NCI-H345 (cell line): ENCODE measurements around the gene HYAL1.

ENCODE experiments used
- DNase-seq: peaks from one replicate; lab custom pipeline; 2025; lab: John Stamatoyannopoulos, UW

The HYAL1 gene

DNA sequence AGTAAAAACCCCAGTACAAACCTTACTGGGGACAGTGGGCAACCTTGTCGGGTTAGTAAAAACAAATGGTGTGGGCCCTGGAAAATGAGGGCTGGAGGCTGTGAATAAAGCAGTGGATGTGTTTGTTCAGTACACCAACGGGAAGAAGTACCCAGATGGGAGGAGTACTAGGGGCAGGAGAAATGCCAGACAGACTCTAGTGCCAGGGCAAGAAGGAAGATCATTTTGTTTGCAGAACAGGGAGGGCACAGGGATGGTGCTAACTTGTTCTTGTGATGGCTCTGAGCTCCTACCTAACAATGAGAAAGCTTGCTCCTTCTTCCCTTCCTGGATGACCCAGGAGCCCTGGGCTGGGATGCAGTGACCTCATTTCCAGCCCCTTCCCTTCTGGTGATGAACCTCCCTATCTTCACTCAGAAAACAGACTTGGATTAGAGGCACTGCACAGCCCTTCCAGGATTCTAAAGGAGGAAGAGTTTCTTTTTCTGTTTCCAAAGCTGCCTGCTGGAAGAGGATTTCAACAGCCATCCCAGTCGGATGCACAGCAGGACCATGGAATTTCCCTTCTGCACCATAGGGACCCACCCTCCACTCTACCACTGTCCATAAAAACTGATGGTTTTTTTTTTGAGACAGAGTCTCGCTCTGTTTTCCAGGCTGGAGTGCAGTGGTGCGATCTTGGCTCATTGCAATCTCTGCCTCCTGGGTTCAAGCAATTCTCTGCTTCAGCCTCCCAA is 31.1 kb upstream of the HYAL1 start:
- DNase-seq = no peak

DNA sequence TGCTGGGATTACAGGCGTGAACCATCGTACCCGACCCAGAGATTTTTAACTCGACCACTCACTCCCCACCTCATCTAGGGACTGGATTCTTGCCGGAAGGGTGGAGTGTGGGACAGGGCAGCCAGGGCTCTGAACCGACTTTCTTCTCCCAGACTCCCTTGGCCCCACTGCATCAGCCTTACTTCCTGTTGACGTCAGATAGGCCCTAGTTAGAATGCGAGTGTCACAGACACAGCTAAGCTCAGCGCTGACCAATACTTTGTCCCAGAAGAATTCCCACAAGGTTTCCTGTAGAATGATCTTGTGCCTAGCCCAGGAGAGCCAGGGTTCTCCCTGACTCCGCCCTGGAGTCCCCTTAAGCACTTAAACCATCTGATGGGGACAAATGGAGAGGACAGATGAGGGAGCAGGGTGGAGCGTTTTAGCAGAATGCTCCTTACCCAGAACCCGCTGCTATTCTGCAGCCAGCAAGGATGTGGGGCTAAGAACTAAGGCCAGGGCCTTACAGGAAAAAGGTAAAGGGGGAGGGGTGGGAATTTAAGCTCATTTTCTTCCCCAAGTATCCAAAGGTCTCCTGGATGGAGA is 30.5 kb upstream of the HYAL1 start:
- DNase-seq = no peak

DNA sequence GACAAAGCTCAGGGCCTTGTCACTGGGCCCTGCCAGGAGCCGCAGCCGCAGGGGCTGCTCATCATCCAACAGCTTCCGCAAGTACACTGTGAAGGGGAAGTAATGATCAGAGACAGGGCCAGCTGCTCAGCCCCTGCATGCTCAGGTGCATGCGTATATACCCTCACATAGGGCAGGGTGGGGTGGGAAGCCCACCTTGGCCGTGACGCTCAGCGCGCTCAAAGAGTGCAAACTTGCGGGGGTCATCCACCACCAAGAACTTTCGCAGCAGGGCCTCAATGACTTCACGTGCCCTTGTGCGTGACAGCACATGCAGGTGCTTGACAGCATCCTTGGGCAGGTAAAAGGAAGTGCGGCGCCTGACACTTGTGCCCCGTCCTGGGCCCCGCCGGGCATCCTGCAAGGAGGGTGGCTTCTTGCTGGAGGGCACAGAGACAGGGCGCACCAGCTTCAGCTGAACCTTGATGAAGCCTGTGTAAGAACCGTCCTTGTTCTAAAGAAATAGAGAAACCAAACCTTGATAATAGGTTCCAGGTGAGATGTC is 28.1 kb upstream of the HYAL1 start:
- DNase-seq = no peak

DNA sequence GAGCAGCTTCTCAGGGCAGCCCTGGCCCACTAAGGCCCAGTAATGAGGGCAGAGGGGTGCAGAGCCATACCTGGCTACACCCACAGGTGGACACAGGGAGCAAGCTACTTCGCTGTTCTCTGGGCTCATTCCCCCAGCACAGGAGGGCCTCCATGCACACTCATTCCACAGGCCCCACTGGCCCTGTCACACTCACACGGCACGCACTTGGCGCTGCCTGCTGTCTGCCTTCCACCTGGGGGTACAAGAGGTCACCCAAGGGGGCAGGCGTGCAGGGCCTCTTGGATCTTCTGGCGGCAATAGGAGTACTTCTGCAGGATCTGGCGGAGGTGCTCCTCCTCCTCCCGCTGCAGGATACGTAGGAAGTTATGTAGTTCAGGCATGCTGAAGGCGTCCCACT is 27.0 kb upstream of the HYAL1 start:
- no peak for DNase-seq

DNA sequence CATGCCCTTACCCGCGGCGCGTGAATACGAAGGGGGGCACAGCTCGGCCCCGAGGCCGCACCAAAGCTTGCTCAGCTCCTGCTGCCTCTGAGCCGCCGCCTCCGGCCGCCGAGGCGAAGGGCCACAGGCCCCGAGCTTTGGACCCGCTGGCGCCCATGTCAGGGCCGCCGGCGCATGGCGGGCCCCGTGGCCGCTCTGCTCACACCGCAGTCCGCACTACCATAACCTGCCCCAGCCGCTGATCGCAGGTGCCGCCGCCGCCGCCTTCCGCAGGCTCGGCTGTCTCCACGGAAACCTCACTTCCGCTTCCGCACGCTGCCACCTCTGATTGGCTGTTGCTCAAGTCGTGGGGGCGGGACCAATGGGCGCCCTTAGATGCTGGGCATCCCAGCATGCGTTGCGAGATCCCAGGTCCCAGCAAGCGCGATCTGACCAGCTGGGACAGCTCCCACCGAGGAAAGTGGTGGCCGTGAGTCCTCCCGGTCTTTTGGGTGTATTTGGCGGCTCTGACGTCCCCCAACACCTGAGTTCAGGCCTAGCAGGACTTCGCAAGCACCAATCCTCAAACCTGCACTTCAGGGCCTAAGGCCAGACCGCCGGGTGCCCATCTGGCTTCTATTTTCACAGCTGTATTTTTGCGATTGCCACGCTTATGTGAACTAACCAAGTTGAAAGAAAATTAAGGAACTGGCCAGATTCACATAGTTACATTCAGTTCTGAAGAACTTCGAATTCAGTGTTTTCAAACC is 24.7 kb upstream of the HYAL1 start, which contains the start of gene TUSC2:
TUSC2 (minus strand) TSS at position 281 of the 749 bp plus-strand sequence; CDS start at position 157, 124 bp downstream.
- DNase-seq = peak; percentile 92

DNA sequence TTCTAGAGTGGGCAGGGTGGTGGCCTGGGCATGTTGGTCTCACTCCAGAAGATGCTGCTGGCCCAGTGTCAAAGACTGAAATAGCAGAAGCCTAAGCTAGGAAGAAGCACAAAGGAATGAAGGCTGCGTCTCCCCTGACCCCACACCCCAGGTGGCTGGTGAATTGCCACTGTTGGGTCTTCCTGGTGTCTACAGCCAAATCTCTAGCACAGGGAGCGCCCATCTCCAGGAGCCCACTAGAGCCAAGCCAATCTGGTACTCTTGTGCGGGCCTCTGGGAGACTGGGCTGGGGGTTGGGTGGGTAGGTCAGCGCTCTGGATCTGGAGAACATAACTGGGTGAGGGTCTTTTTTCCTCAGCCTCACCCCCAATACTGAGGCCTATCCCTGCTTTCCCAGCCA is 23.8 kb upstream of the HYAL1 start:
- no peak for DNase-seq

DNA sequence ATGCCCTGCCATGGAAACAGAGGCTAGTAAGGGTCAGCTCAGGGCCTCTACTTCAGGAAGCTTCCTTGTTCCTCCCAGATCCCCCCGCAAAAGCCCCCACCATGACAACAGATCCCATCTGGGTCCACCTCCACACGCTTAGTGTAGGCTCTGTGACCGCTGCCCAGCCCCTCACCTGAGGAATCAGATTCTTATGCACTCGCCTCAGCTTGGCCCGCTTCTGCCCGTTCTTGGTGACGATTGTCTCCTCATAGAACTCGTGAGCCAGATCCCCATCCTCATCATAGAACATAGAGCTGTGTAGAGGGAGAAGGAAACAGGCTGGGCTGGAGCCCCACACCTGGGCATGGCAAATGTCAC is 22.8 kb upstream of the HYAL1 start:
- no peak for DNase-seq

DNA sequence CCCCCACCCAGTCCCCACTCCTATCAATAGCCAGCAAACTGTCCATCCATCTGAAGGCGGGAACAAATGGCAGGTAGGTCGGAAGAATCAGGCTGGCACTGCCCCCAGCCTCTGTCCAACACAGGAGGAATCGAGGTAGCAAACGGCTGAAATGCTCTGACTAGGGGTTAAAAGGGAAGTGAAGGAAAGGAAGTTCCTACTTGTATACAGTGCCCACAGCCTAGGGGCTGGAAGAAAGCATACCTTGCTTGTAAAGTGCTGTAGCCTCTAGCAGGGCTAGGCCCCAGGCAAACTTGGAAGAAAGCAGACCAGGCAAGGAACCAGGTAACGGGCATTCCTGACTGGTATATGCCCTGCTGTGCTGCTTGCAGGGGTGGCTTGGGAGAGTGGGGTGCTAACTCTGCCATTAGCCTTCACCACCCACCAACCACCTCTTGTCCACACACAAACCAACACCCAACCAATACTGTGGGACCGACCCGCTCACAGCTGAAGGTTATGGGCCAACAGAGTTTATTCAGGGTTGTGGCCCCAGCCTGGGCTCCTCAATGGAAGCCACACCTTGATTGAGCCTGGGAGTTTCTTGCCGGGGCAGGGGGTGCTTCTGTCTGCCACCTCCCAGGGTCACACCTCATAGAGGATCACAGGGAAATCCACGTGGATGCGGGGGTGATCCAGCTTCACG is 22.3 kb upstream of the HYAL1 start:
- DNase-seq = no peak

DNA sequence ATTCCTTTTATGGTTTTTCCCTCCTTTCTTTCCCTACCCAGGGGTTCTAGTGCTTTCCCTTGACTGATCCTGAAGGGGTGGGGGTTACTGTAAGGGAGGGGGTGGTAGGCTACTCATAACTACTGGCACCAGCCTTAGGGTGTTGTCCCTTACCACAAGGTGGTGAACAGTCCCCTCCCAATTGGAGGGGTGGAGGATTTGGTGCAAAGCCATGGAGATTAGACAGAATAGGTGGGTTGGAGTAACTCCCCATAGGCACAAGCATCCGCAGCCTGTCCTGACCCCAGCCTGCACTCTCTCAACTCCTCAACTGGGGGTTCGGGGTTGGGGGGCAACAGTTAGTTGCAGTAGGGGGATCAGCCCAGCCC is 21.7 kb upstream of the HYAL1 start:
- DNase-seq = no peak

DNA sequence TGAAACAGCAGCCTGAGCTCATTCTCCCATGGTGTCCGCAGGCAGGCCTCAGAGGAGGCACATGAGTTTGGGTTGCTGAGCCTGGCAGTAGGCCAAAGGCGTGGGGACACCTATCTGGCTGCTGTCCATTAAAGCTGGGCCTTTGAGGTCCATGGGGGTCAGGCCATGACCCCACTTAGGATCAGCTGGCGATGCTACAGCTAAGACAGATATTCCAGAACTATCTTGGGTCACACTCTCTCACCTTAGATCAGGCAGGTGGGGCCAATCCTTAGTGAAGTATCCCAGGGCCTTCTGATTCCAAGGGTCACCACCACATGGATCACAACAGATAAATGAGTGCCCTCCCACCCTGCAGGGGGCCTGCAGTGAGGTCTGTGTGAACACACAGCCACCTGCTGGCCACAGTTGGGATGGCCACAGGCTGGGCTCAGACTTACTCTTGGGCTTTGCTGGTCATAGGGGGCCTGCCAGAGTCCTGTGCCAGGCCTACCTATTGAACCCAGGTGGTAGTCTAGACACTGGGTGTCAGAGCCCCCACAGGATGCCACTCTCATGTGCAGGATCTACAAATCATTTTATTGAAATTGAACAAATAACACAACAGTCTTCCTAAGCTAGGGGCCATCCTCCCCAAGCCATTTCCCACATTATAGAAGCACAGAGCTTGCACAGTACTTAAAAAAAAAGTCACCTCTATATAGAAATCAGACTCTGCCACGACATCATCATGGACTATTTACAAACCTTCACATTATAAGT is 21.2 kb upstream of the HYAL1 start:
- DNase-seq = peak; percentile 45

DNA sequence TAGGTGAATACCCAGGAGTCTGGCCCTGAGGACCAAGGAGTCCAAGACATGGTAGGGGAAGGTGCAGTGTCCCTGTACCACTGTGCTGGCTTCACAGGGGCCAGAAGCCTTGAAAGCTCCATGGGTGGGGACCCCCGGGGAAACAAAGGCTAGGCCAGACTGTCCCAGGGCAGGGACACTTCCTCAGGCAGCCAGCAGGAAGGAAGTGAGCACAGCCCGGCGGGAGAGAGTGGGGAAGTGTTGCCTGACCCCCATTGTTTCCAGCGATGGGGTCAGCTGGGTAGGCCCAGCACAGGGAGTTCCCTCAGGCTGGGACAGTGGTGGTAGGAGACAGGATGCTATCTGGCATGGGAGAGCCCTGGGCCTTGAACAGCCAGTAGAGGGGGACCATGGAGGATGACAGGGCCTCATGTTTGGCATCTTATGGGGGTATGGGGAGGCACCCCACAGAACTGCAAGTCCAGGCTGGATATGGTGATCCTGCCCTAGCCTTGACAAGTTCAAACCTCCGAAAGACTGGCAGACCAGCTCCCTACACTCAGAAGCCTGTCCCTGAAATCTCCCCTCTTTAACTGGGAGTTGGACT is 20.3 kb upstream of the HYAL1 start:
- no peak for DNase-seq

DNA sequence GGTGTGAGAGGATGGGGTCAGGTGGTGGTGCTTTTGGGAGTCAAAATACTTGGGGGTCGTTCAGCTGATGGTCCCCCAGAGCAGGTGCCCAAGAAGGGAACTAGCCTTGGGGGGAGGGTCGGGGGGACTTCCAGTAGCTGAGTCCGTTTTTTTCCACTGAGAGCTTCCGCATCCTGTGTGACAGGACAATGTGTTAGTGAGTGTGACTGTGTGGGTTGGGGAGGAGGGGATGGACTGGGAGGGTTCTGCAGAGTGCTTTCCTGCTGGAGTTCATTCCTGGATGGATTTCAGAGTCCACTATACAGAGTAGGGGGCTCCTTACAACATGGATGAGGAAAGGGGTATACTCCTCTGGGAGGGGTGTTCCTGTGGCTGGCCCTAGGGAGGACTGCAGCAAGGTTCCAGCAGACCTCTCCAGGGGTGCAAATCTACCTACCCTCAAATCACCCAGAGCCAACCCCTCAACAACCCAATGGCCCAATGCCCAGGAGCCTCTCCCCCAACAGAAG is 19.8 kb upstream of the HYAL1 start:
- no peak for DNase-seq

DNA sequence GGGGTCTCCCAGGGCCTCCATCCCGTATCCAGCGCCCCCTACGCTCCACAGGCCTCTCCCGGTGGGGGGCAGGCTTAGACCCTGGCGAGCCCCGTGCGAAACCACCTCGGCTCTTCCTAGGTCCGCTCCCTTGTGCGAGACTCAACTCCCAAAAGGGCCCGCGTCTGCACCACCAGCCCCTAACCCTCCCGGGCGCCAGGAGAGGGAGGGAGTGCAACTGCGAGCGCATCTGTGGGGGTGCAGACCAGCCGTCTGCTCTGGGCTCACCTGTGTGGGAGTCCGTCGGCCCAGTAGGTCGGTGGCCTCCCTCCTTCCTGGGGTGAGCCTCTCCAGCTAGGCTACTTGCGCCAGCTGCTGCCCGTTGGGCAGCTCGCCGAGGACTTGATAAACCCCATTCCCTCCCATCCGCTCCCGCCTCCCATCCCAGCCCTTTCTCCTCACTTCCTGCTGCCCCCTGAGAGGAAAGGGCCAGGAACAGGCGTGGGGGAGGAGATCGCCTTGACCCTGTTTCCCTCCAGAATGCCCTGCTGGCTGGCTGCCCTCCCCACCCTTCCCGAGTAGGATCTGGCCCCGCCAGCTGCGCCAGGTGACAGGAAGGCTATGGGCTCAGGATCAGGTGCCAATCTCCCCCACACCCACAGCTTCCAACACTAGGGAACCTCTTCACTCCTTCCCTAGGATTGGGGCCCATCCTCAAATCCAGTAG is 19.2 kb upstream of the HYAL1 start, which contains the start of gene HYAL2:
HYAL2 (minus strand) TSS at position 360 of the 706 bp plus-strand sequence. CDS start 2,256 bp downstream, outside the sequence.
- no peak for DNase-seq

DNA sequence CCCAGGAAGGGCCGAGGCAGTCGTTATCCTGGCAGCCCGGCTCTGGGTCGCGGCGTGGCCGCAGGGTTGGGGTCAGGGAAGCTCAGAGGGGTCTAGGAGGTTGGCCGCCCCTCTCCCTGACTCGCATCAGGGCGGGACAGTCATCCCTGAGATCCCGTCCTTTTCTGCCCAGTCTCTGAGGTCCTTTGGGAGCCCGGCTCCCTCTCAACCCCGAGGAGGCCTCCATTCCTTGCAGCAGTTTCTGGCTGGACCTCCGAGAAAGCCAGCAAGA is 18.7 kb upstream of the HYAL1 start:
- DNase-seq = no peak

DNA sequence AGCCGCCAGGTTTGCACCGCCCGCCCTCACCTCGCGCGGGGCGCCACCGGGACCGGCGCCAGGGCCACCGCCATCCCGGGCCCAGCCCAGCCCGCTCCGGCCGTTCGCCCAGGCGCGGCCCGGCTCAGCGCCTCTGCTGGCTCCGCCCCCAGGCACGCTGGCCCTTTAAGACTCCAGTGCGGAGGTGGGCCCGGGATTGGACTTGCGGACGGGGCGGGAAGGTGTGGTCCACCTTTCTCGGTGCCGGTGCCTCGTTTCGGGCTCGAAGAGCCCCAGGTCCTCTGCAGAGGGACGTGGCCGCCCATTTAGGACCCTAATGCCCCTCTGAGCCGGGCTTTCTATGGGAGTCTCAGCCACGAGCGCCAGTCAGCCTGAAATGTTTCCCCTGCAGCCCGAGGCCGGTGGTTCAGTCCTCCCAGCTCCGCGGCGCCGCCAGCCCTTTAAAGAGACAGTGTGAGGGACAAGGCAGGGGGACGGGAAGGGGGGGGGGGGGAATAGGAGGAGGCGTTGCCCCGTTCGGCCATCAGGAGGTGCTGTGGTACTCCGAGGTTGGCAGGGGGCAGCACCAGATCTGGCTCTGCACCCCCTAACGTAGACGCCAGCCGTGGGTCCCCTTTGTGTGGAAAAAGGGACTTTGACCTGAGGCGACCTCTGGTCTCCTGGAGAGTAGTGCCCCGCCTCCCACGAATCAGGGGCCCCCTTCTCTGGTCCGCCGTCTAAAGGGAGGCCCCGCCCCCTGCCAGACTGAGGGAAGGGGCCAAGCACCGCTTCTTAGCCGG is 18.2 kb upstream of the HYAL1 start:
- DNase-seq = peak; percentile 77

DNA sequence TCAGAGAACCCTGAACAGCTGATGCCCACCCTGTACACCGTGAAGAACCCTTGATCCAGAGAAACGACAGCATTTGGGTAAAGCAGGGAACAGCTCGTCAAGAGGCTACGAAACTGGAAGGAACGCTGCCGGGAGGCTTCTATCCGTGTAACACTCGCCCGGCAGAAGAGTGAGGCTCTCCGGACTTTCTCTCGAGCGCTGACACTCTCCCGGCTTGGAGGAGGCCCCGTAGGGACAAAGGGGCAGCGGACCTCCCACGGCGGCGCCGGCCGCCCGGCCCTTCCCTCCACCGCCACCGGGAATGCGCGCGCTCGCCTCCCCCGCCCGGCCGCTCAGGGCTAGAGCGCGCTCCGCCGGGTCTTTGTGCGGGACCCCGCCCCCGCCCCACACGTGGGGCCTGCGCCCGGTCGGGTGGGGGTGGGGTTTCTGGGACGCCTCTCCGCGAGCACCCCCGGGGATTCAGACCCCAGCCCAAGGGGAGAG is 17.5 kb upstream of the HYAL1 start:
- DNase-seq = peak; percentile 77

DNA sequence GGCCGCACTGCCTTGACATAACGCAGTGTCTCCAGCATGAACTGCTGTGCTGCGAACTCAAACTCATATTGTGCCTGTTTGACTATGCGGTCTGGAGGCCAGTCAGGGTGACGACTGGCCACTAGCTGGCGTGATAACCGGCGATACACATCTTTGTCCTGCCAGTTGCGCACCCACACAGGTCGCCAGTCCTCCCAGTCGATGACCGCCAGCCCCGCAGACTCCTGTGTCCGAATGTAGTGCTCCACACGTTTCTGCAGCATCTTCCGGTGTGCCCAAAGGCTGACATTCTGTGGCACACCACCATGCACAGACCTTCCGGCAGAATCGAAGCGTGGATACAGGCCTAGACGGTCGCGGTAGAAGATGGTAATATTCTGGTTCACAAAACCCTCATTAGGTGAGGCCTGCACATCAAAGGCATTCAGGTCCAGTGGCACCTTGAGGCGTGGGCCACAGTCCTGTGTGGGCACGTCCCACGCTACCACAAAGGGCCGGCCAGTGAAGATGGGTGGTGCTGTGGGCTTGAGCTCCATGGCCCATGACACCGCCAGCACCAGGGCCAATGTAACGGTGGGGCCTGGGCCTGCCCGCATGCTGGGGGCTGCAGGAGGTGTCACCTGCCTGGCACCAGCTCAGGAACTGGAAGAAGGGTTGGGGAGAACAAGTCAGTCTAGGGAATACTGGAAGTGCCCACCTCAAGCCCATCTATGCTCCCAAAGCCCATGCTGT is 16.7 kb upstream of the HYAL1 start:
- no peak for DNase-seq

DNA sequence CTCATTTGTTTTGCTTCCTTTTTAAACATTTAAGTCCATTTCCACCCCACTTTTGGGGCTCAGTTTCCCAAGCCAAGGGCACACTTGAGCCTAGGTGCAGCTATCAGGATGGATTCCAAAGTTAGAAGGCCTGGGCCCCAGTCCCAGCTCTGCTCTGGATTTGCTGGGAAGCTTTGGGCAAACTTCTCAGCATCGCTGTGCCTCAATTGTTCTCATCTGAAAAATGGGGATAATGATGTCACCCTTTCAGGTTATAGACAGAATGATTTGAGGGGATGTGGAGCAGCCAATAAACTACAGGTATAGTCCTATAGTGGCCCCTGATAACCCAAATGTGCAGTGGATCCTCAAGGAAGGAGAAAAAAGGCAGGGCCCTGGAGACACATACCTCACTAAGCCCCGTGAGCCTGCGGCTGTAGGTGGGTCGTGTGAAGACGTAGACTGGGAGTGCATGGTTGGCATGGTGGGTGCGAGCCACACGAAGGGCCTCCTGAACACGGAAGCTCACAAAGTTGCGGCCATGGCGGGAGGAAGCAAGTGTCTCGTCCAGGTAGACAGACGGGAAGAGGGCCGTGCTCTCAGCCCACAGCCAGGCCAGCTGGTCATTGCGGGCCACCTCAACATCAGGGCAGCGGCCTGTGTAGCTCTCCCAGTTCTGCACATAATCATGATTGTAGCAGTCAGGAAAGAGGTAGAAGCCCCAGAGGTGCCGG is 16.0 kb upstream of the HYAL1 start:
- no peak for DNase-seq
